Skeletal muscle satellite cell (primary cell): ENCODE results near the gene ZNF219.

Experiments used
- H3K27me3 ChIP-seq: 2 replicates; pipeline ENCODE4 v1.7.0; 2013; ENCODE audit warnings: low read length; ENCODE audit not compliant: control insufficient read depth, insufficient read depth
- H3K36me3 ChIP-seq: 2 replicates; pipeline ENCODE4 v1.7.0; 2013; ENCODE audit warnings: mild to moderate bottlenecking, control low read depth, low read length; ENCODE audit not compliant: insufficient read depth
- H3K4me1 ChIP-seq: 2 replicates; pipeline ENCODE4 v1.7.0; 2013; ENCODE audit warnings: low read length; ENCODE audit not compliant: control insufficient read depth, insufficient read depth
- H3K4me2 ChIP-seq: 2 replicates; pipeline ENCODE4 v1.7.0; 2013; ENCODE audit warnings: mild to moderate bottlenecking, low read length
- H3K4me3 ChIP-seq: 2 replicates; pipeline ENCODE4 v1.7.0; 2013; ENCODE audit warnings: low read length
- H3K9ac ChIP-seq: 2 replicates; pipeline ENCODE4 v1.7.0; 2013; ENCODE audit warnings: mild to moderate bottlenecking, low read depth, low read length, moderate library complexity
- H3K9me3 ChIP-seq: replicated peaks from 2 replicates; pipeline ENCODE4 v1.7.0; 2013; ENCODE audit warnings: mild to moderate bottlenecking, control low read depth, low read length

ZNF219 gene

DNA sequence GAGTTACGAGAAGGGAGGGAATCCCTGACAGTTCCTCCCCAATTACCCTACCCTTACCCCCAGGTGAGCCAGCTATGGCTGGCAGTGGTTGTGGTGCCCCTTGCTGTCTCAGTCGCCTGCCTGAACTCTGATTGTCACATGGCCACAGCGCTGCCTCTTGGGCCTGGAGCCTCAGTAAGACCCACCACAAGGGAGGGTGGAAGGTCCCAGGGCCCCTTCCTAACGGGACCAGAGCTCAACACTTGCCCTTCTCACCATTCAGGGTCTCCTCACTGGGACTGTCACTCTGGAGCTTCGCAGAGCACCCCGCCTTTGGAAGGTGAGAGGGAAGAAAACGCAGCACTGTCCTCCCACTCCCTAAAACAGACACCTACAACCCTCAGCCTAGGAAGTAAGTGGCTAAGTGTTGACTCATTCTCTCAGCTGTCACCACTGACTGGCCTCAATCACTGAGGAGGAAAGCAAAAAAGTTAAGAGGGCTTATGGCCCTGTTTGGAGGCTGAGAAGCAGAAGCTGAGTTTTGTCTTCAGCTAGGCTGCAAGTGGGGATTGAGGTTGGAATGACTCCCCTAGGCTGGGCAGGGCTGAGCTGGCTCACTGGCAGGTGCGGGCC lies 3.5 kb upstream of the ZNF219 start:
- Histone ChIP-seq H3K4me3 (no peak overlapping the region), H3K4me1 (peaks cover 44% of the 10 kb centered on the region)

GRCh38 chr14:21100931-21101330 lies 2.5 kb upstream of the ZNF219 start, which contains the start of gene TMEM253:
TSS of gene TMEM253 (plus strand) at chr14:21101066. CDS start at chr14:21101344, 278 bp downstream.
- Histone ChIP-seq H3K4me3 (no peak within 1 kb of the TSS), H3K4me2 (no peak within 1 kb of the TSS), H3K9me3 (no peaks in the 10 kb centered on the region), H3K9ac (no peak within 1 kb of the TSS), H3K27me3 (no peaks in the 10 kb centered on the region), H3K4me1 (peaks cover 42% of the 10 kb centered on the region), H3K36me3 (no peaks in the 10 kb centered on the region)

More for the DNA sequence above, 3.5 kb upstream of the ZNF219 start:
- no peak overlapping the region for H3K9ac ChIP-seq
- no peak overlapping the region for H3K4me2 ChIP-seq
- H3K27me3 ChIP-seq = no peaks in the 10 kb centered on the region
- no peaks in the 10 kb centered on the region for H3K9me3 ChIP-seq
- H3K36me3 ChIP-seq = no peaks in the 10 kb centered on the region

- no peaks in the 10 kb centered on the region for H3K36me3 ChIP-seq
- H3K27me3 ChIP-seq = no peaks in the 10 kb centered on the region
- H3K9me3 ChIP-seq = no peaks in the 10 kb centered on the region
- H3K4me1 ChIP-seq = peaks cover 37% of the 10 kb centered on the region
- peak overlapping the region; percentile 67 for H3K4me3 ChIP-seq
- peak overlapping the region; percentile 80 for H3K4me2 ChIP-seq
- peak overlapping the region; percentile 59 for H3K9ac ChIP-seq
Observed at GRCh38 chr14:21099596-21099985, 1.1 kb upstream of the ZNF219 start.

DNA sequence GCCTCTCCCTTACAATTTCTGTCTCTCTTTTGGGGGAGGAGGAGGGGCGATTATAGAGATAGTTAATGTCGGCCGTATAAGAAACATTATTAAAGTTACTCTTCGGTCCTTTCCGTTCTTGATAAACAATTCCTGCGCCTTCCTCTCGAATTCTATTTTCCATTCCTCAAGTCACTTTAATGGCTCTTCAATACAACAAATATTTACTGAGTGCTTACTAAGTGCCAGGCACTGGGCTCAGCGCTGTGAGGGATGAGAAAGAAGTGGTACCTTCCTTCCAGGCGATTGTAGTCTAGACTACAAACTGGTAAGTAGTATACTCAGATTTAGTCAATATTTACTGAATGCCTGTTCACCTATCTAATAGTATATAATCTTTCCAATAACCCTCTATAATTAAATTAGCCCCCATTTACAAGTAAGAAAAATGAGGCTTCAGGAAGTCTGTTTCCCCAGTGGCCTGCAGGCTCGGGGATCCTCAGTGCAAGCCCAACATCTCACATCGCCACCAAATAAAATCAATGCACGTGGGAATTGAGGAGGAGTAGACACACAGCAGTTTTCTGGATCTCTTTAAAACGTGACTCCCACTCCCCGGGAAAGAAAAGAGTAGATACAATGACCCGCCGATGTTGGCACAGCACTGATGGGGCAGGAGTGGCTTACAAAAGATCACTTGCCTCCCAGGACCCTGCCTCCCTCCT lies 589 bp upstream of the ZNF219 start:
- peak overlapping the region; percentile 80 for H3K4me2 ChIP-seq
- peaks cover 32% of the 10 kb centered on the region for H3K4me1 ChIP-seq
- no peaks in the 10 kb centered on the region for H3K9me3 ChIP-seq
- H3K4me3 ChIP-seq = peak overlapping the region; percentile 67
- no peaks in the 10 kb centered on the region for H3K27me3 ChIP-seq
- H3K36me3 ChIP-seq = no peaks in the 10 kb centered on the region
- peak overlapping the region; percentile 59 for H3K9ac ChIP-seq

GRCh38 chr14:21097636-21098075 lies 799 bp downstream of the ZNF219 start:
- no peaks in the 10 kb centered on the region for H3K9me3 ChIP-seq
- H3K27me3 ChIP-seq = no peaks in the 10 kb centered on the region
- peaks cover 24% of the 10 kb centered on the region for H3K4me1 ChIP-seq
- peaks cover 5% of the 10 kb centered on the region for H3K36me3 ChIP-seq
- H3K4me2 ChIP-seq = no peak overlapping the region
- no peak overlapping the region for H3K9ac ChIP-seq
- H3K4me3 ChIP-seq = no peak overlapping the region

- Histone ChIP-seq H3K9me3 (no peaks in the 10 kb centered on the region), H3K27me3 (no peaks in the 10 kb centered on the region), H3K4me3 (no peak overlapping the region), H3K9ac (no peak overlapping the region), H3K4me2 (no peak overlapping the region), H3K4me1 (peaks cover 19% of the 10 kb centered on the region), H3K36me3 (peaks cover 5% of the 10 kb centered on the region)
Observed at GRCh38 chr14:21096978-21097635, 1.3 kb downstream of the ZNF219 start.

- H3K9ac ChIP-seq = no peak overlapping the region
- H3K4me3 ChIP-seq = no peak overlapping the region
- H3K36me3 ChIP-seq = peaks cover 5% of the 10 kb centered on the region
- H3K4me1 ChIP-seq = peaks cover 15% of the 10 kb centered on the region
- H3K4me2 ChIP-seq = no peak overlapping the region
- H3K27me3 ChIP-seq = no peaks in the 10 kb centered on the region
- H3K9me3 ChIP-seq = no peaks in the 10 kb centered on the region
Observed at GRCh38 chr14:21096438-21096837, 2.0 kb downstream of the ZNF219 start.

- no peak overlapping the region for H3K4me3 ChIP-seq
- peaks cover 15% of the 10 kb centered on the region for H3K4me1 ChIP-seq
- H3K36me3 ChIP-seq = peaks cover 9% of the 10 kb centered on the region
- H3K4me2 ChIP-seq = no peak overlapping the region
- no peaks in the 10 kb centered on the region for H3K9me3 ChIP-seq
- no peak overlapping the region for H3K9ac ChIP-seq
- H3K27me3 ChIP-seq = no peaks in the 10 kb centered on the region
Observed at GRCh38 chr14:21095430-21096205, 2.8 kb downstream of the ZNF219 start.

DNA sequence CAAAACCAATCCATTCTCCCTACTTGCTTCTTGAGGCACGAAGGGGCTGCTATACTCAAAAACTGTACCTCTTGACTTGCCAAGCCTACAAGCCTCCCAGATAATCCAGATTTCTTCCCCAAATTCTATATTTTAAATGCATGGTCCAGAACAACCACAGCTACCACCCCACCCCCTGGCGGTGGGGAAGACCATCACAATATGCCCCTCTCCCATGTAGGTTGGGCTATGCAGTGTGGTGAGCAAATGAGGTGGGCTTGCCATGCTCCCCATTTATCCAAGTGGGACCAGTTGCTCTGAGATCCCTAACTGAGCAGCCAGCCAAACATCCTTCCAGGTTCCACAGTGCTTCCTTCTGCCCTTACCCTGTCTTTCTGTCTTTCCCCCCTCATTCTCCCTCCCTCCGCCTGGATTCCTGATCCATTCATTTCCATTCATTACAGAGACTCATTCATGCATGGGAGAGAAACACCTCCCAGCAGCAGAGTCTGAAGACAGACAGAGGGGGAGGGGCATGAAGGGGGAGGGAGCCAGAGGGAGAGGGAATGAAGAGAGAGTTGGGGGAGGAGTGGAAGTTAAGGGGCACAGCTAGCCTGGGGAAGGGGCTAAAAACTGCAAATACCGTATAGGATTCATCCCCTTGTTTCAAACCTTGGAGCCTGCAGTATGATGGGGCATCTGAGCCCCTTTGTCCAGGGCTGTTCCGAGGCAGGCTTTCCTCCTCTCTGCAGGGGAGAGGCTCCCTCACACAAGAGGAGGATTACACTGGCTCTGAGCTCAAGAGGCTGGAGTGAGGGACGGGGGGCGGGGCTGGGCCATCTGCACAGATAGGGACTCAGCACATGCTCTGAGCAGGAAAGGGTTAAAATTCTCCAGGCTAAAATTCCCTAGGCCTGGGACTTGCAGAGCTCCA lies 4.4 kb downstream of the ZNF219 start:
- H3K4me2 ChIP-seq = no peak overlapping the region
- no peak overlapping the region for H3K9ac ChIP-seq
- H3K27me3 ChIP-seq = no peaks in the 10 kb centered on the region
- peaks cover 8% of the 10 kb centered on the region for H3K4me1 ChIP-seq
- H3K36me3 ChIP-seq = peaks cover 19% of the 10 kb centered on the region
- no peaks in the 10 kb centered on the region for H3K9me3 ChIP-seq
- no peak overlapping the region for H3K4me3 ChIP-seq

- Histone ChIP-seq H3K4me2 (no peak overlapping the region), H3K9me3 (no peaks in the 10 kb centered on the region), H3K4me3 (no peak overlapping the region), H3K9ac (no peak overlapping the region), H3K27me3 (no peaks in the 10 kb centered on the region), H3K4me1 (peaks cover 13% of the 10 kb centered on the region), H3K36me3 (peaks cover 26% of the 10 kb centered on the region)
Observed at GRCh38 chr14:21093018-21093417, 5.4 kb downstream of the ZNF219 start.
